Measurements from ENCODE around the gene GDI1. TPM values are rescaled to one million over a fixed set of nuclear protein-coding genes. Genes with fewer than 3 reads are reported as not detected.

Gene GDI1
- total RNA-seq, 1 donor from 2014 or later: 67.4 TPM

DNA sequence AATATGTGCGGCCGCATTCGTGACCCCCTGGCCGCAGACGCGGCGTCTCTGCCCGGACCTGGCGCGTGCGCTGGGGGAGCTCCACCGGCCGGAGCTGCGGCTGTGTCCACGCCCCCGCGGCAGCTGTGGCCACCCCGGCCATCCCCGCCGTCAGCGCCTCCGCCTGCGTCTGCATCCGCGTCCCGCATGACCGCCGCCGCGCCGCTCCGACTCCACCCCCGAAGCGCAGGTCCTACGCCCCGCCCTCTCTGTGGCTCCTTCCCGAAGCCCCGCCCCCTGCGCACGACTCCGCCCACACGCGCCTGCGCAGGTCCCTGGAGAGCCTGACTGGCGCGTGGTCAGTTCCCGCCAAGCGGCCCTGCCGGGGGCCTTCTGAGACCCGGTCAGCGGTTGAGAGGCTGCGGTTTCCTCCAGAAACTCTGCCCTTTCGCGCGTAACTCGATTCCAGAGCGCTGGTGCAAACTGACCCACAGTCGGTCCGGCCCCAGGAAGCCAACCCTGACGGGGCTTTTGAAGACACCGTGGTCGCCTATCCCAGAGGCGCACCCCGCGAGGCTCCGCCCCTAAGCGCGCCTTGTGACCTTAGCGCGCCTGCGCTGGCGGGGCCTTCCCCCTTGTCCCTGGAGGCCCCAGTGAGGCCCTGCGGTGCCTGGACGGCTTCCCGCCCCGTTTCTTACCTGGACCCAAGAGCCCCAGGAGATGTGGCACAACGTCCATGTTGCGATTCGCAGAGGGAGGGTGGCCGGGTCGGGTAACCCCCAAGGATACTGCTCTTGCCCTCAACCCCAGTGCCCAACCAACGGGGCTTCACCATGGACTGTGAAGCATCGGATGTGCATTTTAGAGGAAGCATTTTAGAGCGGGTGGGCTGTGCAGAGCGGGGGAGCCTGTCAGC is 42.0 kb downstream of the GDI1 start, which contains the start of gene LAGE3:
Gene LAGE3 (minus strand): TSS at position 554 of the 895 bp plus-strand sequence. CDS start 366 bp downstream, at position 188.
- peak within 1 kb of the TSS; percentile 57 to 69 for H3K4me3 ChIP-seq
- peak; percentile 76 to 95 for DNase-seq (ENCODE audit: low spot score in 2 of 2)
- TF ChIP-seq CTCF (IDR thresholded peaks at IDR 0.05): no peak
- no peaks in the 10 kb centered on the region for H3K9me3 ChIP-seq
- no peaks in the 10 kb centered on the region for H3K36me3 ChIP-seq
- no peaks in the 10 kb centered on the region for H3K27me3 ChIP-seq
- H3K27ac ChIP-seq: peak within 1 kb of the TSS; percentile 73 to 76
- no peaks in the 10 kb centered on the region for H3K4me1 ChIP-seq
- intact Hi-C loops (cut with DNase I): loop anchor here (1.0 to 5.0 kb wide), 4 partner anchors 37 to 67 kb away; partner anchors contain the start of genes ATP6AP1, FAM3A, FAM50A and TAFAZZIN

GRCh38 chrX:154481195-154481594 is 44.2 kb downstream of the GDI1 start:
- H3K9me3 ChIP-seq: no peaks in the 10 kb centered on the region
- DNase-seq (ENCODE audit: low spot score in 2 of 2): no peak
- H3K36me3 ChIP-seq: no peaks in the 10 kb centered on the region
- peaks cover 0 to 6% of the 10 kb centered on the region in 2 donors for H3K4me1 ChIP-seq
- TF ChIP-seq CTCF (IDR thresholded peaks at IDR 0.05): no peak
- no peaks in the 10 kb centered on the region for H3K27me3 ChIP-seq
- intact Hi-C loops (cut with DNase I): no loop called here
- H3K4me3 ChIP-seq: no peak overlapping the region
- no peak overlapping the region for H3K27ac ChIP-seq

- Histone ChIP-seq H3K4me1 (peaks cover 0 to 6% of the 10 kb centered on the region in 2 donors), H3K27me3 (no peaks in the 10 kb centered on the region), H3K27ac (no peak overlapping the region), H3K36me3 (no peaks in the 10 kb centered on the region), H3K9me3 (no peaks in the 10 kb centered on the region), H3K4me3 (no peak overlapping the region)
- intact Hi-C loops (cut with DNase I): no loop called here
- no peak for DNase-seq (ENCODE audit: low spot score in 2 of 2)
- no peak for TF ChIP-seq CTCF (IDR thresholded peaks at IDR 0.05)
Observed at GRCh38 chrX:154481911-154482601, 45.1 kb downstream of the GDI1 start.

DNA sequence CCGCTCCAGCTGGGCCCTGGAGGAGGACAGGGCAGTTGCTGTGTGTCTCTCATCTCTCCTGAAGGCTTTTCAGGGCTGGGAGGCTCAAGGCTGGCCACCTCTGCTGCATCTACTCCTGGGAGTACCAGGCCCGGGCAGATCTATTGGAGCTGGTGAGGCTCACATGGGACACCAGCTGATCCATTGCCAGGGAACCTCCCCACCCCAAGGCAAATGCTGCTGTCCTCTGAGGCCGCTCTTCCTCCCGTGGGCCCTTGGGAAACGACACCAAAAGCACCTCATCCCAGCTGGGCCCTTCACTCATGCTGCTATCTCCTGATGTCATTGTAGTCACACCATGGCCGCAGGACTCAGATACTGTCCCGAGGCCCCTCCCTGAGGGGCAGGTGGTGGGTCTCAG is 45.8 kb downstream of the GDI1 start:
- Histone ChIP-seq H3K27ac (no peak overlapping the region), H3K27me3 (no peaks in the 10 kb centered on the region), H3K9me3 (no peaks in the 10 kb centered on the region), H3K4me3 (no peak overlapping the region), H3K4me1 (peaks cover 0 to 6% of the 10 kb centered on the region in 2 donors), H3K36me3 (peaks cover 0 to 2% of the 10 kb centered on the region in 2 donors)
- intact Hi-C loops (cut with DNase I): no loop called here
- no peak for DNase-seq (ENCODE audit: low spot score in 2 of 2)
- no peak for TF ChIP-seq CTCF (IDR thresholded peaks at IDR 0.05)

DNA sequence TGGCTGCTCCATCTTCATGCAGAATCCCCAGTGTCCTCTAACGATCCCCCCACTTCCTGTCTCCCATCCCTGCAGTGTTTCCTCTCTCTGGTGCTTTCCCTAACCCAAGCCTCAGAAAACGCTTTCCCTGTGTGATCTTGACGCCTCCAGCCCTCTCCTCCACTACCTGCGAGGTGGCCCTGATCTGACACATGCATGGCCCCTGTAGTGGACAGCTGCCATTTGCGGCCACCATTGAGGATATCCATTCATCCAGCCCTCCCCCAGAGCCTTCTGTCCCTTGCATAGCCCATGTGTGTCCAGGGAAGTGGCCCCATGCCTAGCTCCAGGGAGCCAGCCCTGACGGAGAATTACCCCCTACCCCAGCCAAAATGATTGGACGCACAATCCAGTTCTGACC is 46.4 kb downstream of the GDI1 start:
- Histone ChIP-seq H3K9me3 (no peaks in the 10 kb centered on the region), H3K27ac (no peak overlapping the region), H3K36me3 (peaks cover 0 to 6% of the 10 kb centered on the region in 2 donors), H3K4me1 (peaks cover 0 to 6% of the 10 kb centered on the region in 2 donors), H3K4me3 (no peak overlapping the region), H3K27me3 (no peaks in the 10 kb centered on the region)
- no peak for DNase-seq (ENCODE audit: low spot score in 2 of 2)
- no peak for TF ChIP-seq CTCF (IDR thresholded peaks at IDR 0.05)
- intact Hi-C loops (cut with DNase I): no loop called here

All from ascending aorta (tissue), 2 donors.